ENCODE results near the gene RPF1. TPM values are rescaled to one million over a fixed set of nuclear protein-coding genes. Genes with fewer than 3 reads are reported as not detected.
A peak's percentile ranks its signal among the peaks of the same experiment; 100 is the strongest.

RPF1 gene
- total RNA-seq, 1 donor from 2014 or later = 23.2 TPM

DNA sequence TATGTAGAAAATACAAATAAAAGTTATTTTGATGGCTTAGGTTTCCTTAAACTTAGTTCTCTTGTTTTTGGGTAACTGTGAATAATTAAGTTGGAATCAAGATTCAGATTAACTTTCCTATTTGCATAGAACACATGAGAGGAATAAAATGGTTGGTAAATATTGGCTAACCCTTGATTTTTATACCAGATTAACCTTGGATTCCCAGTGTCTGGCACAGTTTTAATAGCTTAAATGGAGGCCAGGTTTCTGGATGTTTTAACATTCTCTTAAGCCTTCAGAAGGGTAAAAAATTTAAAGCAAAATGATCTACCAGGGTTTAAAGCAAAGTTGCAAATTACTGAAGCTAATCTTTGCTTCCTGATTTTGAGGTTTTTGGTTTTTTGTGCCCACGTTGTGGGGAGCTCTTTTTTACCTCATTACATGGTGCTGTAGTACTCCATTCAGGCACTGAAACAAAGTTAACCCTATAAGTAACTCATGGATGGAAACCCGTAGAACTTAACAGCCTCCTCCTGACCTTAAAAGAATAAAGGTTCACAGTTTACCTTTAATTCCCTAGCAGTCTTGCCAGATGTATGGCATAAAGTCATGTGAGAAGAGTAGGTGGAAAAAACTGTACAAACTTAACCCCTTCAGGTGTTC is 18.7 kb downstream of the RPF1 start:
- TF ChIP-seq, protein P1, sequence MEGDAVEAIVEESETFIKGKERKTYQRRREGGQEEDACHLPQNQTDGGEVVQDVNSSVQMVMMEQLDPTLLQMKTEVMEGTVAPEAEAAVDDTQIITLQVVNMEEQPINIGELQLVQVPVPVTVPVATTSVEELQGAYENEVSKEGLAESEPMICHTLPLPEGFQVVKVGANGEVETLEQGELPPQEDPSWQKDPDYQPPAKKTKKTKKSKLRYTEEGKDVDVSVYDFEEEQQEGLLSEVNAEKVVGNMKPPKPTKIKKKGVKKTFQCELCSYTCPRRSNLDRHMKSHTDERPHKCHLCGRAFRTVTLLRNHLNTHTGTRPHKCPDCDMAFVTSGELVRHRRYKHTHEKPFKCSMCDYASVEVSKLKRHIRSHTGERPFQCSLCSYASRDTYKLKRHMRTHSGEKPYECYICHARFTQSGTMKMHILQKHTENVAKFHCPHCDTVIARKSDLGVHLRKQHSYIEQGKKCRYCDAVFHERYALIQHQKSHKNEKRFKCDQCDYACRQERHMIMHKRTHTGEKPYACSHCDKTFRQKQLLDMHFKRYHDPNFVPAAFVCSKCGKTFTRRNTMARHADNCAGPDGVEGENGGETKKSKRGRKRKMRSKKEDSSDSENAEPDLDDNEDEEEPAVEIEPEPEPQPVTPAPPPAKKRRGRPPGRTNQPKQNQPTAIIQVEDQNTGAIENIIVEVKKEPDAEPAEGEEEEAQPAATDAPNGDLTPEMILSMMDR (IDR thresholded peaks at IDR 0.05; ENCODE audit: unreplicated experiment) = no peak
- Mint-ChIP-seq H3K36me3 (peaks cover 35% of the 10 kb centered on the region), H3K4me1 (peaks cover 8% of the 10 kb centered on the region), H3K4me3 (no peak overlapping the region), H3K27ac (no peak overlapping the region), H3K27me3 (ENCODE audit: low read depth) (no peaks in the 10 kb centered on the region), H3K9me3 (no peaks in the 10 kb centered on the region)
- DNase-seq (ENCODE audit: low spot score in 2 of 2, unreplicated experiment in 2 of 2) = no peak

DNA sequence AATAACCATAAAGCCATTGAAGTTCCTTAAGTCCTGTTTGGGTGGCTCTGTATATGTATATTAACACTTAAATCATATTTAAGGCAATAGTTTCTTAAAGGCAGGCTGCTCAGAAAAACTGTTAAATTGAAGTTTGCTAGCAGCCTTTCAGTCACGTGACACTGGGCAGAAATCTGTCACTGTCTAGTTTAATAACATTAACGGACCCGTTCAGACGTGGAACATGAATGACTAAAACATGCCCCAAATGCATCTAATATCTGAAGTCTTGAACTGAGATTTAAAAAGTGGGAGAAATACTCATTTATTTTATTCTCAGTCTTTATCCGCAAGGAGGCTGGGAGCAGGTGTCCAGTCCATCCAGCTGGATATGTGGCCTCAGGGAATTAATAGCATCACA is 23.9 kb downstream of the RPF1 start:
- Mint-ChIP-seq H3K27me3 (ENCODE audit: low read depth) (no peaks in the 10 kb centered on the region), H3K36me3 (peaks cover 13% of the 10 kb centered on the region), H3K9me3 (no peaks in the 10 kb centered on the region), H3K27ac (no peak overlapping the region), H3K4me1 (peaks cover 33% of the 10 kb centered on the region), H3K4me3 (no peak overlapping the region)
- DNase-seq (ENCODE audit: low spot score in 2 of 2, unreplicated experiment in 2 of 2) = no peak
- TF ChIP-seq, protein P1 (IDR thresholded peaks at IDR 0.05; ENCODE audit: unreplicated experiment) = no peak

DNA sequence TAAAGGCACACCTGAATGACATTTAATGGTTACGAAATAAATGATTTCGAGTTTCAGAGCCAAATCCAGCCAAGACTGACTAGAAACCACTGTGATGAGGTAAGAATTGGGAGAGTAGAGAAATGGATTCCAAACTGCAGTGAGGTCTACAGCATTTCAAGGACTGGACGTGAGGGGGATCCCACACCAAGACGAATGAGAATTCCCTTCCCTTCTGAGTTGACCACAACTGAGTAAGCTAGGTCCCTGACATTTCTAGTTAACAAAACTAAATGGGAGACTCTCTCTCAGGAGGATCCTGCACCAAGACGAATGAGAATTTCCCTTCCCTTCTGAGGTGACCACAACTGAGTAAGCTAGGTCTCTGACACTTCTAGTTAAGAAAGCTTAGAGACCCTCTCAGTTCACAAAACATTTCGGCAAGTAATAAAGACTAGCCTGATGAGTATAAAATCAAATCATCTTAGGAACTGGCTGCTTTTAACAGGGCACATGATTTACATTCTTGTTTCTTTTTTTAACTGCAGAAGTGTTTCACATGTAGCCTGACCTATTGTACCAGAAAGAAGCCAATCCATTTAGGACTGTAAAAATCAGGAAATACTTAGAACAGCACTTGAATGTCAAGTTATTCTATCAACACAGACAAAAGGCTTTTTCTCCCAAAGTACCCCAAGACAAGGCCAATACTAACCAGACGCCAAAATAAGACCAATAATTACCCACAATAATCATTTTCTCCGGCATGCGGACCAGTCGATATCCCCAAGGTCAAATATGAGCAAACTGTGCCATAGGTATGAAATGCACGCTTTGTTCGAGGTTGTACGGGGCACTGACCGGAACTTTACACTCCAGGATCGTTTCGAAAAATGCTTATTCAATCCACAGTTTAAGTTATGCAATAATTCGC is 25.8 kb downstream of the RPF1 start:
- Mint-ChIP-seq H3K36me3 (peaks cover 18% of the 10 kb centered on the region), H3K4me3 (peak overlapping the region; percentile 96), H3K27ac (peak overlapping the region; percentile 98), H3K9me3 (peaks cover 11% of the 10 kb centered on the region), H3K27me3 (ENCODE audit: low read depth) (no peaks in the 10 kb centered on the region), H3K4me1 (peaks cover 33% of the 10 kb centered on the region)
- TF ChIP-seq, protein P1 (IDR thresholded peaks at IDR 0.05; ENCODE audit: unreplicated experiment) = no peak
- DNase-seq (ENCODE audit: low spot score in 2 of 2, unreplicated experiment in 2 of 2) = no peak

DNA sequence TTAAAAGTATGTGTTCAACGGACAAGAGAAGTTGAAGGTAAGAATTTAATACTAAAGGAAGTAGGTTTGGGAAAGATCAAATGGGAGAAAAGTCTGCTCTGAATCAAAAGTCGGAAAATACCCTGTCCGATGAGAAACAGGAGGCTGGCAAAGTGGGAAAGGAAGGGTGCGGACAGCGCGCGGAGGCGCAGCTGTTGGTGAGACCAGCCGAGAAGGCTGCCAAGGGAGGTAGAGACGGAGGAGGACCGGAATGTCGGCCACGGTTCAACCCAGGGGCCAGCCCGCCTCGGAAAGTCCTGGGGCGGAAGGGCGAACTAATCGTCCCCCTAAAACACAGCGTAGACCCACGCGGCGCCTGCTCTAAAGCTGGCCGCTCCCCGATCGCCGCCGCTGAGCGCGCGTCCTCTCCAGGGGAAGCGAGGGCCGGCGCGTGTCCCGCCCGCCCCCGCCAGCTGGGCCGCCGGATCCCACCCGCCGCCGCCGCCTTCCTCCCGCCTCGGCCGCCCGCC is 26.5 kb downstream of the RPF1 start:
- peak overlapping the region; percentile 96 for H3K4me3 Mint-ChIP-seq
- no peaks in the 10 kb centered on the region for H3K27me3 Mint-ChIP-seq (ENCODE audit: low read depth)
- H3K4me1 Mint-ChIP-seq = peaks cover 33% of the 10 kb centered on the region
- peaks cover 19% of the 10 kb centered on the region for H3K36me3 Mint-ChIP-seq
- H3K27ac Mint-ChIP-seq = peak overlapping the region; percentile 99
- H3K9me3 Mint-ChIP-seq = peaks cover 18% of the 10 kb centered on the region
- no peak for DNase-seq (ENCODE audit: low spot score in 2 of 2, unreplicated experiment in 2 of 2)
- TF ChIP-seq, protein P1 (IDR thresholded peaks at IDR 0.05; ENCODE audit: unreplicated experiment) = no peak

DNA sequence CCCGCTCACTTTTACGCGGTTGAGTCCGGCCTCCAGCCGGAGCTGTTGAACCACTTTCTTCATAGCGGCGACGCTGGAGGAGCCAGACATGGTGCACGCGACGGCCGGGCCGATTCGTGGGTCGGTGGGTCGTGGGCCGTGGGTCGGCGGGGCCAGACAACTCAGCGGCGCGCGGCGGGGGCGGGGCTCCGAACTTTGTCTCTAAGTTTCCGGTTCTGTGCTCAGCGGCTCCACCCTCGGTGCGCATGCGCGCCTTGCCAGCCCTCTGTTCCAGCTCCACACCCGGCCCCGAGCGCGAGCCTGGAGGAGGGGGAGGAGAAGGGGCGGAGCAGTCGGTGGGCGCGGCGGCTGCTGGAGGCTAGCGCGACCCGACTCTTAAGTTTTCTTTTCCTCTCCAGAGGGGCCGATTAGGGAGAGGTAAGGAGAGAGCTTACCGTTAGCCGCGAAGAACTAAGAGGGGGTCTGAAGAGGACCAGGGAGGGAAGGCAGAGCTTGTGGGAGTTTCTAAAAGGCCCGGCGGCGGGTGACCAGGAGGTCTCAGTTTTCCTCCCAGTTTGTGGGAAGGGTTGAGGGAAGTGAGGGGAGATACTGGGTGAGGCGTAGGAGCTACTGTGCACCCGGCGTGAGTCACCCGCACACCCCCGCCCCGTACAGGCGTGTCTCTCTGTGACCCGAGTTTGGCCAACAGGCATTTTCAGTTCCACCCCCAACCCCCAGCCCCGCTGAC is 27.1 kb downstream of the RPF1 start, which contains the start of the genes GNG5 and SPATA1:
Gene GNG5 (minus strand): TSS at position 580 of the 727 bp plus-strand sequence. CDS start 490 bp downstream, at position 90.
Gene SPATA1 (plus strand): TSS at position 385 of the 727 bp plus-strand sequence. CDS start 9,974 bp downstream, outside the sequence.
- TF ChIP-seq, protein P1 (IDR thresholded peaks at IDR 0.05; ENCODE audit: unreplicated experiment) = no peak
- H3K27me3 Mint-ChIP-seq (ENCODE audit: low read depth) = no peaks in the 10 kb centered on the region
- H3K36me3 Mint-ChIP-seq = peaks cover 20% of the 10 kb centered on the region
- peaks cover 21% of the 10 kb centered on the region for H3K9me3 Mint-ChIP-seq
- DNase-seq (ENCODE audit: low spot score in 2 of 2, unreplicated experiment in 2 of 2) = peak; percentile 97 to 99
- peak within 1 kb of the TSS; percentile 96 for H3K4me3 Mint-ChIP-seq
- peaks cover 31% of the 10 kb centered on the region for H3K4me1 Mint-ChIP-seq
- peak within 1 kb of the TSS; percentile 99 for H3K27ac Mint-ChIP-seq
